ENCODE results near the gene NTHL1.

NTHL1 gene

GRCh38 chr16:2083876-2084780, 36.5 kb upstream of the NTHL1 start:
- DNase-seq, result no peak

DNA sequence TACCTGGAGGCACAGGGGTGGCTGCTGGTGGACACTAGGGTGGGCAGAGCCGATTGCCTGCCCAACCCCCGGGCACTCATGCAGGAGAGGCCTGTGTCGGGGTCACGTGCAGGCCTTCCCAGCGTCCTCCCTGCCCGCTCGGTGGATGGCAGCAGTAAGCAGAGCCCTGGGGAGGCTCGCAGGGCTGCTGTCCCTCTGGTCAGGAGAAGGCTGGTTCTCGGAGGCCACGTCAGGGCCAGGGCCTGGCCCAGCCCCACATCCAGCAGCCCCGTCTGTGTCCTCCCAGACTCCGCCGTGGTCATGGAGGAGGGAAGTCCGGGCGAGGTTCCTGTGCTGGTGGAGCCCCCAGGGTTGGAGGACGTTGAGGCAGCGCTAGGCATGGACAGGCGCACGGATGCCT, 35.8 kb upstream of the NTHL1 start:
- no peak for DNase-seq

- no peak for DNase-seq
These were observed 35.3 kb upstream of the NTHL1 start for GRCh38 chr16:2082983-2083364.

- DNase-seq, result no peak
These were observed 34.7 kb upstream of the NTHL1 start for GRCh38 chr16:2082171-2082982.

DNA sequence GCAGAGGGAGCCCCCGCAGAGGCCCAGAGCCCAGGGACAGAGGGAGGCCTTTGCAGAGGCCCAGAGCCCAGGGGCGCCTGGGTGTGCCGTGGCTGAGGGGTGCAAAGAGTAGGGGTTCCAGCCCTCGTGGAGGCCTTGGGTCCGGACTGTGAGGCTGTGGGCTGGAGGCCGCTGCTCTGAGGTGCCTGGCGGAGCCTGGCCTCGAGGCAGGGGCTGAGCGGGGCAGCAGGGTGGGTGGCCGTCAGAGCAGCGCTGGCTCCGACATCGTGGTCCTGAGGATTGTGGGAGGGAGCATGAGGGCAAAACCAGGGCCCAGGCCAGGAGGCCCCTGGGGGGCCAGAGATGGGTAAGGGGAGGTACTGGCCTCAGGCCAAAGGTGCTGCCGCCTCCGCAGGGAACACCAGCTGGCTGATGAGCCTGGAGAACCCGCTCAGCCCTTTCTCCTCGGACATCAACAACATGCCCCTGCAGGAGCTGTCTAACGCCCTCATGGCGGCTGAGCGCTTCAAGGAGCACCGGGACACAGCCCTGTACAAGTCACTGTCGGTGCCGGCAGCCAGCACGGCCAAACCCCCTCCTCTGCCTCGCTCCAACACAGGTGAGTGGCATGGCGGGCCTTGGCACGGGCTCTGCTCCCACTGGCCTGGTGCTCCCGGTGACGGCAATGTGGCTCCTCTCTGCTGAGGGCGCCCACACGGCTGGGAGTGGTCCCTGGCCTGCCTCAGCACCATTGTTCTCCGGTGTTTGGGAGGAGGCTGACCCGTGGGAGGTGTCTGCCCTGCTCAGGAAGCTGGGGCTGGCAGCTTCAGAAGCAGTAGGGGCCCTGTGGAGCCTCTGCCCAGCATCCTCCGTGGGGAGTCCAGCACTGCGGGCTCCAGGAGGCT, 33.8 kb upstream of the NTHL1 start:
- no peak for DNase-seq

DNA sequence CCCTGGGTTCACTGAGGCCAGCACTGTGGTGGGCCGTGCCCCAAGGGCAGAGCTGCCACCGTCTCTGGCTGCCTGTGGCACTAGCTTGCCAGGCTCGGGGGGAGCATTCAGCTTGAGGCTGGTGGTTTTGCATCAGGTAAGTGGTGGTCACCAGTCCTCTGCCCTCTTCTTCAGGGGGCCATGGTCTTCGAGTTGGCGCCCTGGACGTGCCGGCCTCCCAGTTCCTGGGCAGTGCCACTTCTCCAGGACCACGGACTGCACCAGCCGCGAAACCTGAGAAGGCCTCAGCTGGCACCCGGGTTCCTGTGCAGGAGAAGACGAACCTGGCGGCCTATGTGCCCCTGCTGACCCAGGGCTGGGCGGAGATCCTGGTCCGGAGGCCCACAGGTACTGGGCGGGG, 32.4 kb upstream of the NTHL1 start:
- no peak for DNase-seq

GRCh38 chr16:2079311-2079800, 31.7 kb upstream of the NTHL1 start:
- DNase-seq, result no peak

- no peak for DNase-seq
These were observed 31.1 kb upstream of the NTHL1 start for GRCh38 chr16:2078691-2079090.

DNA sequence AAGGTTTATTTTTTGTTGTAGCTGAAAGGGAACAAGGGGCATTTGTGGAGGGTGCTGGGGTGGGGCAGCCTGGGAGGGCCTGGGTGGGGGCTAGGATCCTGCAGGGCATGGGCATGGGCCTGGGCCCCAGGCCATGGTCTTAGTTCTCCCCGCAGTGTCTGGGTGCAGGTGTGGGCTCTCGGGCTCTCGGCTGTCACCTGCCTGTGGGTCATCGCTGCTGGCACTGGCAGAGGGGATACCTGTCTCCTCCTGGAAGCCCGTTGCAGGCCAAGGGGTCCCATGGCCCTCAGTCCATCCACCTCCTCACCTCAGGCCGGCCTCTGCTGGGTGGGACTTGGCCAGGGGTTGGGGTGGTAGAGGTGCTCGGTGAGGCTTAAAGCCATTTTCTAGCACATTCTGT, 30.5 kb upstream of the NTHL1 start:
- no peak for DNase-seq

DNA sequence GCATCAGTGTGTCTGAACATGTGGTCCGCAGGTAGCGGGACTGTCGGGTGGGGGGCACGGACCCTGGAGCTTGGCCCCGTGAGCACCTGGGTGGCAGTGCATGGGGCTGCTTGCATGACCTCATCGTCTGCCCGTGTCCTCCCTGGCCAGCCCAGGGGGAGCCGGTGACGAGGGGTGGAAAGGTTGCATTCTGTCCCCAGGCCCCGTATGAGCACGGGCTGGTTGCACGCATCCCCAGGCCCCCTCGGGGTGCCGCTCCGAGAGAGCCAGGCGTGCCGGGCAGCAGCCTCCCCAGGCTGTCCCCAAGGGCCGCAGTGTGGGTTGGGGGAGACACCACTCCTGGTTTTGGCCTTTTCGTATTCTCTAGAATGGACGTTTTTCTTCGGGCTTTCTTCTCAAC, 30.1 kb upstream of the NTHL1 start:
- no peak for DNase-seq

- DNase-seq, result no peak
These were observed 29.4 kb upstream of the NTHL1 start for GRCh38 chr16:2077016-2077415.

DNA sequence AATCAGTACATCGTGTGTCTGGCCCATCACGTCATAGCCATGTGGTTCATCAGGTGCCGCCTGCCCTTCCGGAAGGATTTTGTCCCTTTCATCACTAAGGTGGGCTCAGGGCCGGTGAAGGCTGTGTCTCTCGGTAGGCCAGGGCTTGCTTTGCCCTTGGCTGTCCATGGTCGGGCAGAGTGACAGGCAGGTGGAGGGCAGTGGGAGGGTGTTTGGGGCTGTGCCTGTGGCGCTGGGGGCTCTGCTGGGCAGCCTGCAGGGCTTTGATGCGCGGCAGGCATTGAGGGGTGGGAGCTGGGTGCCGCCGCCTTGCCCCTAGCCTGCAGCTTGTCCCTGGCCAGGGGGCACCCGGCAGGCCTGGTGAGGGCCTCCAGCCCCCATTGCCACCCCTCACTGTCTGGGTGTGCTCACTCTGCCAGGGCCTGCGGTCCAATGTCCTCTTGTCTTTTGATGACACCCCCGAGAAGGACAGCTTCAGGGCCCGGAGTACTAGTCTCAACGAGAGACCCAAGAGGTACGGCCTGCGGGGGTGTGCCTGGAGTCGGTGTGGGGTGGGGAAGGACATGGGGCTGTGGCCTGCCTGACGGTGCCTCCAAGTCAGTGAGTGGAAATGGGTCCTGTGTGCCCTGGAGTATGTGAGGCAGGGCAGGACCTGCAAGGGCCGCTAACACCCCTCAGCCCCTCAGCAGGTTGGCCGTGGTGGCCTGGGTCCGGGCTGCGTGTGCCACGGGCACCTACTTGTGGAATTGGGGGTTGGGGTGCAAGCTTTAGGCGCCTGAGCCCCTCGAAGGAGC, 28.6 kb upstream of the NTHL1 start:
- no peak for DNase-seq

- no peak for DNase-seq
These were observed 28.0 kb upstream of the NTHL1 start for GRCh38 chr16:2075631-2076030.

- no peak for DNase-seq
These were observed 26.4 kb upstream of the NTHL1 start for GRCh38 chr16:2074071-2074470.

DNA sequence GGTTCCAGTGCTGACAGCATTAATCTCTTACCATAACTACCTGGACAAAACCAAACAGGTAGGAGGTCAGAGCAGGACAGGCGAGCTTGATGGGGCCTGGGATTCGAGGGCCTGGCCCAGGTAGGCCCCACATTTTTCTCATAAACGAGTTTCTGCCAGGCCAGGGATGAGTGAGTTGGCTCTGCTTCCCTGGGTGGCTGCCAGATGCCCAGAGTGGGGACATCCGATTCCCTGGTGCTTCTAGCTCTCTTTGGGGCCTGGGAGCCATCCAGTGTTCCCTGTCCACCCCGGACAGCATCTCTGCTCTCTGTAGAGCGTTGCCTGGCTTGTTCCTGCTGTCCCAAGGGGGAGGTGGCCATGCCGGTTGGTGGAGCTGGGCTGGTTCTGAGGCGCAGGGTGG, 25.3 kb upstream of the NTHL1 start:
- DNase-seq, result no peak

DNA sequence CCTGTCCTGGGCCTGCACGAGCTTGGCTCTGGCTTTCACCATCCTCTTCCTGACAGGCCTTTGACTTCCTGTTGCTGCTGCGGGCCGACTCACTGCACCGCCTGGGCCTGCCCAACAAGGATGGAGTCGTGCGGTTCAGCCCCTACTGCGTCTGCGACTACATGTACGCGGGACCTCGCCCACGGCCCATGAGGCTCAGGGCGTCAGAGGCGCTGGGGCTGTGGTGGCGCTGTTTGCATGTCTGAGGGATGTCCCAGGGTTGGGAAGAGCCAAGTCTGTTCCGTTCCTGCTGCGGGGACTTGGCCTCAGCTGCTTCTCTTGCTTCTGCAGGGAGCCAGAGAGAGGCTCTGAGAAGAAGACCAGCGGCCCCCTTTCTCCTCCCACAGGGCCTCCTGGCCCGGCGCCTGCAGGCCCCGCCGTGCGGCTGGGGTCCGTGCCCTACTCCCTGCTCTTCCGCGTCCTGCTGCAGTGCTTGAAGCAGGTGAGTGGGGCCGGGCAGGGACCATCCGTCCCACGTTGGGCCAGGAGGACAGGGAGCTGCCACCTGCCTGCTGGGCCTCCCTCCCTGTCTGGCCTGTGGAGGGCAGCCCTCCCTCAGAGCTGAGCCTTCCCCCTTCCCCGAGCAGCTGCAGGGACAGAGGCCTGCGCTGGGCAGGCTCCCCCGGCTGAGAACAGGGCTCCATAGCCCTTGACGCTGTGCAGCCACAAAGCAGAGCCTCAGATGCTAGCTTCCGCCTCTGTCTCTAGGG, 24.0 kb upstream of the NTHL1 start:
- no peak for DNase-seq

- DNase-seq, result no peak
These were observed 23.2 kb upstream of the NTHL1 start for GRCh38 chr16:2070576-2071453.

GRCh38 chr16:2066139-2066538, 18.5 kb upstream of the NTHL1 start:
- no peak for DNase-seq

DNA sequence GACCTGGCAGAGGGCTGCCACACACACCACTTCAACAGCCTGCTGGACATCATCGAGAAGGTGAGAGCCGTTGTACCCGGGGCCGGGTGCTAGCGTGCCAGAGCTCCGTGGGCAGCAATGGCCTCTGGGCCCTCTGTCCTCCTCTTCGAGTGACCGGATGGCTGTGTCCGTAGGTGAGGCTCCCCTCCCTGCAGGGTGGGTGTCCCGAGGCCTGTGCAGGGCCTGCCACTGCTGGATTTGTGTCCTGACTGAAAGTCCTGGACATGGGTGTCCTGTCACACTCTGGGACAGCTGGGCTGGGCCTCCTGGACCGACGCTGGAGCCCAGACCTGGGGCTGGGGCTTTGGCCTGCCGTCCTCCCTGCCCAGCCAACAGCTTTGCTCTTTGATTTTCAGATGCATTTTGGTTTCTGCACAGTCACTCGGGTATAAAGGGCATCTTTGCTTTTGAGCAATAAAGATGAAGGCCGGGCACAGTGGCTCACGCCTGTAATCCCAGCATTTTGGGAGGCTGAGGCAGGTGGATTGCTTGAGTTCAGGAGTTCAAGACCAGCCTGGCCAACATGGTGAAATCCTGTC, 16.8 kb upstream of the NTHL1 start:
- no peak for DNase-seq

DNA sequence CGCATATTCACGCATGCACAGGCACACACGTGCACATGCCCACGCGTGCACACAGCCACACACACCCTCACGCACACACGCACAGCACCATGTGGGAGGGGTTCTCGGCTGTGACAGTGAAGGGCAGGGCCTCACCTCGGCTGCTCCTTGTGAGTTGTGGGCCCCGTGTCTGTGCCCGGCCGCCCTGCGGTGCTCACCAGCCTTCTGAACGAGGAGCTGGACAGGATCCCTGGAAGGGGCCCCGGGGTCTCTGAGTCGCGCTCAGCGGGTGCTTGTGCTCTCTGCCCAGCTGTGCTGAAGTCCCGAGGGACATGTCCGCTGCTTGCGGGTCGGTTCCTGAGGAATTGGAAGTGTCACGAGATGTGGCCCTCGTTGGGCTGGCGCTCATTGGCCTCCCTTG, 16.2 kb upstream of the NTHL1 start:
- no peak for DNase-seq

Measured in HCEC 1CT (cell line).